DOHH2 (cell line): ENCODE data around the gene RAD54L.

ENCODE experiments used
- H3F3A ChIP-seq: fragments of 200-600 bp; sonication (generic), shearing (Covaris generic); 2 replicates; pipeline ENCODE4 v1.6.0; 2016; ENCODE audit warnings: antibody characterized with exemption, mild to moderate bottlenecking; ENCODE audit not compliant: control insufficient read depth, insufficient read depth
- H3K27ac ChIP-seq: fragments of 200-600 bp; sonication (generic); 2 replicates; pipeline ENCODE4 v1.5.1; 2014; ENCODE audit warnings: low read depth, mild to moderate bottlenecking, low read length, moderate library complexity
- H3K27me3 ChIP-seq: fragments of 200-600 bp; sonication (generic); 2 replicates; pipeline ENCODE4 v1.6.1; 2014; ENCODE audit warnings: mild to moderate bottlenecking, low read length, mixed read lengths; ENCODE audit not compliant: control insufficient read depth
- H3K36me3 ChIP-seq: fragments of 200-600 bp; sonication (generic); 2 replicates; pipeline ENCODE4 v1.6.1; 2014; ENCODE audit warnings: mild to moderate bottlenecking, low read length, moderate library complexity, mixed read lengths; ENCODE audit not compliant: control insufficient read depth
- H3K4me1 ChIP-seq: fragments of 200-600 bp; sonication (generic); 2 replicates; pipeline ENCODE4 v1.6.1; 2014; ENCODE audit warnings: mild to moderate bottlenecking, low read length, mixed read lengths; ENCODE audit not compliant: control insufficient read depth
- H3K4me2 ChIP-seq: fragments of 200-600 bp; sonication (generic); 2 replicates; pipeline ENCODE4 v1.6.0; 2014; ENCODE audit warnings: mild to moderate bottlenecking, low read length, moderate library complexity
- H3K4me3 ChIP-seq: fragments of 200-600 bp; sonication (generic); 2 replicates; pipeline ENCODE4 v1.5.1; 2014; ENCODE audit warnings: mild to moderate bottlenecking, low read length, mixed read lengths
- H3K79me2 ChIP-seq: fragments of 200-600 bp; sonication (generic); 2 replicates; pipeline ENCODE4 v1.6.1; 2014; ENCODE audit warnings: mild to moderate bottlenecking, low read length, mixed read lengths; ENCODE audit not compliant: control insufficient read depth
- H3K9me2 ChIP-seq: fragments of 200-600 bp; sonication (generic); replicated peaks from 2 replicates; pipeline ENCODE4 v1.6.1; 2014; ENCODE audit warnings: mild to moderate bottlenecking, low read length, mixed read lengths; ENCODE audit not compliant: control insufficient read depth
- H3K9me3 ChIP-seq: fragments of 200-600 bp; sonication (generic); 2 replicates; pipeline ENCODE4 v1.6.1; 2014; ENCODE audit warnings: antibody characterized with exemption, low read length, mixed read lengths; ENCODE audit not compliant: control insufficient read depth, insufficient read depth
- H4K20me1 ChIP-seq: fragments of 200-600 bp; sonication (generic); 2 replicates; pipeline ENCODE4 v1.6.0; 2014; ENCODE audit warnings: low read depth, mild to moderate bottlenecking, antibody characterized with exemption, low read length, moderate library complexity; ENCODE audit not compliant: control insufficient read depth, insufficient read depth
- CTCF ChIP-seq: fragments of 200-600 bp; sonication (generic); IDR thresholded peaks from one replicate; pipeline ENCODE4 v1.5.1; 2014; ENCODE audit warnings: antibody characterized with exemption, mild to moderate bottlenecking, low read depth, low read length; ENCODE audit not compliant: poor library complexity, severe bottlenecking
- EZH2phosphoT487 ChIP-seq: fragments of 200-600 bp; sonication (generic); IDR thresholded peaks from 2 replicates; pipeline ENCODE4 v1.6.1; 2017; ENCODE audit warnings: borderline replicate concordance, mild to moderate bottlenecking, antibody characterized with exemption, low read length, moderate library complexity, mixed read lengths

Gene RAD54L

DNA sequence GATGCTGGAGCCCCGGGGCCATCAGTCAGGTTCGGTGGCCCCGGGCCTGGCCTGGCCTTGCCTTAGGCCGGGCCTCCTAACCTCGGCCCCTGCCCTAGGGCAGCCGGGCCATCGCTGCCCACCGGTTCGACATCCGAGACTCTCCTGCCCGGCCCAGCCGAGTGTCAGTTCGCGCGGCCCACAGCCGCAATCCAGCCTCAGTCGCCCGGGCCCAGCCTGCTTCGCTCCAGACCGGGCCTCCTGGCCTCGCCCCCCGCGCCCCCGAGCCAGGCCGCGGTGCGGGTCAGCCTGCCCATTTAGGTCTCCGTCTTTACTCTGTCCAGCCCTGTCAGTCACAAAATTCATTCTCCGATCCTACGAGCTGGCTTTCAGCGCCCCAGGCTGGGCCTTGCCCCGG is 55.1 kb downstream of the RAD54L start:
- H3K27ac ChIP-seq: peak overlapping the region; percentile 77
- H3K9me3 ChIP-seq: no peaks in the 10 kb centered on the region
- no peaks in the 10 kb centered on the region for H3K9me2 ChIP-seq
- H3K79me2 ChIP-seq: peaks cover 99% of the 10 kb centered on the region
- H3K36me3 ChIP-seq: peaks cover 73% of the 10 kb centered on the region
- peaks cover 28% of the 10 kb centered on the region; the same call in 1 of the 2 replicates for H4K20me1 ChIP-seq
- H3K4me2 ChIP-seq: peak overlapping the region; percentile 92
- peaks cover 3% of the 10 kb centered on the region for H3F3A ChIP-seq
- no peaks in the 10 kb centered on the region for H3K27me3 ChIP-seq
- TF ChIP-seq CTCF (no peak), EZH2phosphoT487 (no peak)
- H3K4me3 ChIP-seq: peak overlapping the region; percentile 81
- peaks cover 27% of the 10 kb centered on the region for H3K4me1 ChIP-seq

DNA sequence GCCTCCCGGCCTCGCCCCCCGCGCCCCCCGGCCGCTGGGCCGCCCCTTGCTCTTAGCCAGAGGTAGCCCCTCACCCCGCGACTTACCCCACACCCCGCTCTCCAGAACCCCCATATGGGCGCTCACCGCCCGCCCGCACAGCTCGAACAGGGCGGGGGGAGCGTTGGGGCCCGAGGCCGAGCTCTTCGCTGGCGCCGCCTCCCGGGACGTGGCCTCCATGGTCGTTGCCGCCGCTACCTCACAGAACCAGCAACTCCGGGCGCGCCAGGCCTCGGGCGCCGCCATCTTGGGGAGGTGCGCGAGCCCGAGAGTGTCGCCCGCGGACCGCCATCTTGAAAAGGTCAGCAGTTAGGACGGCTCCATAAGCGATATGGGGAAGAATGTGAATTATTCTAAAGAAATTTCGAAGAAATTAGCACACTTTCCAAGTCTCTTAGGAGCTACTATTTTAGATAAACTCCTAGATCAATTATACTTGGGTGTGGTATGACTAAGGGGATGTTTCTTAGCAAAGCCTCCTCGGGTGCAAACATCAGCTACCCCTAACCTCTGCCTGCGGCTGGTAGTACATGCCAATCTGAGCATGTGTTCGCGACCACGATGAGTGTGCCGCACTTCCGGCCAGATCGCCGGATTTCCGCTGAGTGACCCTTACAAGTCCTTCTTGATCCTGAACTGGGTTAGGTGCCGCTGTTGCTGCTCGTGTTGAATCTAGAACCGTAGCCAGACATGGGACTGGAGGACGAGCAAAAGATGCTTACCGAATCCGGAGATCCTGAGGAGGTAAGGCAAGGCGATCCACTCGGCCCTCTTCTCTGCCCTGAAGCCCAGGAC is 55.7 kb downstream of the RAD54L start, which contains the start of the genes LRRC41 and UQCRH:
Gene LRRC41 (minus strand): TSS at position 579 of the 834 bp plus-strand sequence. CDS start 294 bp downstream, at position 285.
Gene UQCRH (plus strand): TSS at position 661 of the 834 bp plus-strand sequence. CDS start 69 bp downstream, at position 730.
- TF ChIP-seq EZH2phosphoT487 (no peak), CTCF (no peak)
- Histone ChIP-seq H3F3A (peaks cover 3% of the 10 kb centered on the region), H3K27me3 (no peaks in the 10 kb centered on the region), H3K4me1 (peaks cover 33% of the 10 kb centered on the region), H3K79me2 (peaks cover 99% of the 10 kb centered on the region), H3K36me3 (peaks cover 73% of the 10 kb centered on the region), H3K9me3 (no peaks in the 10 kb centered on the region), H3K9me2 (no peaks in the 10 kb centered on the region), H4K20me1 (peaks cover 34% of the 10 kb centered on the region; the same call in 1 of the 2 replicates), H3K4me3 (peak within 1 kb of the TSS; percentile 81), H3K4me2 (peak within 1 kb of the TSS; percentile 92), H3K27ac (peak within 1 kb of the TSS; percentile 77)

DNA sequence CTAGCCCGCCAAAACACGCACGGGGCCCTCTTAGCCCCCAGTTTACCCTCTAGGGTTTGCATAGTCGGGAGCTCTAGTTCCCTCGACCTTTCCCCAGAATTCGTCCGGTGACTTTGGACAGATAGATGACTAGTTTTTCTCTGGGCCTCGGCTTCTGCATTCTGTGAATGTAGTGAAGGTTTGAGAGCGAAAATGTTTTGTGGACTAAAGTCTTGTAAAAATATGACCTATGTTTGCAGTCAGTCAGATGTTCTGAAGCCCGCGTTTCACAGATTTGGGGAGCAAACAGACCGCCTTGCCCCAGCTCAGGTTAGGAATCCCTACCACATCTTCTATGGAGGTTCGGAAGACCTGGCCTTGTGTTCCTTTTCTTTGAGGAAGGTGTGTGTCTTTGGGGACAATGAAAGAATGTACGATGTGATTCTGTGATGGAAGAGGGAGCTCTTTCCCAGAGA is 56.3 kb downstream of the RAD54L start:
- Histone ChIP-seq H4K20me1 (peaks cover 34% of the 10 kb centered on the region; the same call in 1 of the 2 replicates), H3K4me2 (peak overlapping the region; percentile 92), H3K27ac (peak overlapping the region; percentile 77), H3K36me3 (peaks cover 73% of the 10 kb centered on the region), H3K79me2 (peaks cover 99% of the 10 kb centered on the region), H3K27me3 (no peaks in the 10 kb centered on the region), H3K9me2 (no peaks in the 10 kb centered on the region), H3K4me1 (peaks cover 39% of the 10 kb centered on the region), H3F3A (peaks cover 6% of the 10 kb centered on the region; the same call in 1 of the 2 replicates), H3K9me3 (no peaks in the 10 kb centered on the region), H3K4me3 (peak overlapping the region; percentile 81)
- no peak for TF ChIP-seq CTCF
- no peak for TF ChIP-seq EZH2phosphoT487
